HepG2 (cell line): ENCODE data around the gene AGAP1. TPM values are rescaled to one million over a fixed set of nuclear protein-coding genes. Genes with fewer than 3 reads are reported as not detected.

Experiments used
- ATAC-seq: fragments of 200-7000 bp; cut with Tn5 transposase; 3 replicates; pipeline ENCODE4 v1.9.1; 2020; ENCODE audit warnings: mild to moderate bottlenecking, moderate library complexity
- BruUV-seq: library from RNA; stranded (reverse); fragments of 400-500 nt; replicated peaks from 2 replicates; lab custom pipeline; 2021; lab: Mats Ljungman, UMichigan
- CTCF ChIA-PET: fragments of 300-600 bp; formaldehyde crosslinking; extraction: SDS; loops from one replicate; lab custom pipeline; 2021; ENCODE audit warnings: low total read pairs, inconsistent platforms, low intra/inter-chr PET ratio; lab: Yijun Ruan, JAX
- POLR2A ChIA-PET: fragments of 350-600 bp; sonication (Branson Sonifier 250); formaldehyde crosslinking; loops from one replicate; lab custom pipeline; 2020; ENCODE audit warnings: antibody characterized with exemption, inconsistent platforms; lab: Yijun Ruan, JAX
- DNase-seq: peaks from one replicate; pipeline ENCODE4 v3.0.0-alpha.2; 2015; ENCODE audit warnings: low spot score
- FAIRE-seq: peaks from 3 replicates; lab custom pipeline; 2011; peaks lifted over from hg19 to GRCh38; lab: Jason Lieb, UNC
- H2AFZ ChIP-seq: one replicate; pipeline ENCODE4 v1.6.1; 2011; ENCODE audit warnings: low read length, inconsistent platforms
- H3K27ac ChIP-seq: fragments of 300-600 bp; 3 replicates; pipeline ENCODE4 v1.8.0; 2011; ENCODE audit warnings: mixed run types, mild to moderate bottlenecking, mixed read lengths, low read length, inconsistent platforms; ENCODE audit not compliant: insufficient read depth; ENCODE audit errors: extremely low read length
- H3K27me3 ChIP-seq, 2 experiments: fragments of 200-600 bp in 1 of 2; 2 replicates in 1 of 2; 3 replicates in 1 of 2; pipeline versions ENCODE4 v1.6.0 to v1.8.0; 2011; ENCODE audit warnings: low read length in 2 of 2, mild to moderate bottlenecking in 2 of 2, moderate library complexity in 2 of 2, inconsistent platforms in 1 of 2; ENCODE audit not compliant: insufficient read depth in 2 of 2, control insufficient read depth in 1 of 2
- H3K36me3 ChIP-seq, 2 experiments: fragments of 200-600 bp in 1 of 2; replicated peaks in 1 of 2; 2 replicates in 1 of 2; 3 replicates in 1 of 2; pipeline versions ENCODE4 v1.5.1 to v1.8.0; 2011; ENCODE audit warnings: low read length in 2 of 2, inconsistent platforms in 1 of 2; ENCODE audit not compliant: insufficient read depth in 2 of 2, control insufficient read depth in 1 of 2
- H3K4me1 ChIP-seq: 2 replicates; pipeline ENCODE4 v1.5.1; 2012; ENCODE audit warnings: low read length, inconsistent platforms; ENCODE audit not compliant: insufficient read depth
- H3K4me2 ChIP-seq: 2 replicates; pipeline ENCODE4 v1.6.0; 2011; ENCODE audit warnings: low read depth, low read length, inconsistent platforms
- H3K4me3 ChIP-seq, 3 experiments: fragments of 200-600 bp in 1 of 3; sonication (generic), shearing (Covaris generic) in 1 of 3; replicated peaks in 1 of 3; 2 replicates each; pipeline ENCODE4 v1.5.1; 2011 to 2016; ENCODE audit warnings: low read length in 3 of 3, inconsistent platforms in 2 of 3, low read depth in 2 of 3, mild to moderate bottlenecking in 2 of 3, control low read depth in 1 of 3, mixed read lengths in 1 of 3; ENCODE audit not compliant: insufficient read depth in 1 of 3
- H3K79me2 ChIP-seq: one replicate; pipeline ENCODE4 v1.6.1; 2011; ENCODE audit warnings: low read length, inconsistent platforms; ENCODE audit not compliant: insufficient read depth
- H3K9ac ChIP-seq: 2 replicates; pipeline ENCODE4 v1.6.0; 2011; ENCODE audit warnings: mild to moderate bottlenecking, low read depth, low read length, inconsistent platforms; ENCODE audit not compliant: insufficient read depth
- H3K9me3 ChIP-seq: 2 replicates; pipeline ENCODE4 v1.5.1; 2012; ENCODE audit warnings: mild to moderate bottlenecking, low read length
- H4K20me1 ChIP-seq: 2 replicates; pipeline ENCODE4 v1.6.0; 2011; ENCODE audit warnings: inconsistent platforms, mild to moderate bottlenecking, low read length, moderate library complexity; ENCODE audit not compliant: insufficient read depth
- EP300 ChIP-seq, 3 experiments: sonication (generic) in 1 of 3; formaldehyde crosslinking in 1 of 3; IDR thresholded peaks; 2 replicates each; pipeline versions ENCODE4 v1.5.1 to v1.6.1; 2011 to 2020; ENCODE audit warnings: low read depth in 2 of 3, low read length in 2 of 3, borderline replicate concordance in 1 of 3, improper control_type of control experiment in 1 of 3, mild to moderate bottlenecking in 1 of 3, missing genetic modification reagents in 1 of 3, moderate library complexity in 1 of 3
- ERF ChIP-seq: IDR thresholded peaks from 2 replicates; pipeline ENCODE4 v1.6.1; 2018; ENCODE audit warnings: missing biosample characterization, missing genetic modification reagents
- HNF4G ChIP-seq, 2 experiments: sonication (generic) in 1 of 2; formaldehyde crosslinking in 1 of 2; IDR thresholded peaks; 2 replicates each; pipeline versions ENCODE4 v1.4.0 to v1.6.1; 2011 to 2020; ENCODE audit warnings: borderline replicate concordance in 2 of 2, low read depth in 2 of 2, mild to moderate bottlenecking in 2 of 2, low read length in 1 of 2, missing genetic modification reagents in 1 of 2, moderate library complexity in 1 of 2
- HNRNPH1 ChIP-seq: fragments of 200-400 bp; formaldehyde crosslinking; optimal IDR thresholded peaks from 2 replicates; pipeline ENCODE3; 2017; ENCODE audit warnings: mild to moderate bottlenecking, low read depth, low read length
- MATR3 ChIP-seq: sonication (generic); formaldehyde crosslinking; IDR thresholded peaks from 2 replicates; pipeline ENCODE4 v1.4.0; 2020; ENCODE audit warnings: missing genetic modification reagents
- MTF1 ChIP-seq: sonication (generic); formaldehyde crosslinking; IDR thresholded peaks from 2 replicates; pipeline ENCODE4 v1.5.0; 2020; ENCODE audit warnings: missing genetic modification reagents
- NKX3-1 ChIP-seq: sonication (generic); formaldehyde crosslinking; IDR thresholded peaks from 2 replicates; pipeline ENCODE4 v1.5.0; 2020; ENCODE audit warnings: missing genetic modification reagents
- PLRG1 ChIP-seq: fragments of 450-650 bp; conservative IDR thresholded peaks from 2 replicates; pipeline ENCODE4 v1.6.1; 2016
- ZFP36 ChIP-seq: fragments of 150-350 bp; IDR thresholded peaks from 2 replicates; pipeline ENCODE4 v1.6.1; 2018; ENCODE audit warnings: borderline replicate concordance, low read length, low read depth; ENCODE audit not compliant: partially characterized antibody
- ZFP36L1 ChIP-seq: sonication (generic); formaldehyde crosslinking; IDR thresholded peaks from 2 replicates; pipeline ENCODE4 v1.8.0; 2022; ENCODE audit warnings: mild to moderate bottlenecking, missing genetic modification reagents, moderate library complexity
- ZMAT3 ChIP-seq: sonication (generic); formaldehyde crosslinking; conservative IDR thresholded peaks from 2 replicates; pipeline ENCODE4 v1.7.0; 2021; ENCODE audit warnings: missing genetic modification reagents
- ZNF496 ChIP-seq: sonication (generic); formaldehyde crosslinking; IDR thresholded peaks from 2 replicates; pipeline ENCODE4 v1.8.1; 2023; ENCODE audit warnings: mild to moderate bottlenecking, moderate library complexity, missing genetic modification reagents; ENCODE audit not compliant: insufficient replicate concordance
- ZNF839 ChIP-seq: sonication (generic); formaldehyde crosslinking; IDR thresholded peaks from 2 replicates; pipeline ENCODE4 v1.4.0; 2020; ENCODE audit warnings: missing genetic modification reagents, mild to moderate bottlenecking, borderline replicate concordance
- ZNF878 ChIP-seq: sonication (generic); formaldehyde crosslinking; IDR thresholded peaks from 2 replicates; pipeline ENCODE4 v1.8.1; 2023; ENCODE audit warnings: mild to moderate bottlenecking, missing genetic modification reagents, moderate library complexity
- WGBS: methylation state at CpG from one replicate; pipeline ENCODE4 v1.1.6; 2017; ENCODE audit warnings: low lambda C conversion rate; 5-methylcytosine and 5-hydroxymethylcytosine counted together
- in situ Hi-C: cut with HindIII; loops from 2 replicates; pipeline ENCODE4 v1.10.0; 2017; ENCODE audit warnings: low pct_unique_long_range_greater_than_20kb; ENCODE audit not compliant: extremely low pct_ligation_motif_present
- intact Hi-C: fragments of 100-400 bp; cut with micrococcal nuclease; formaldehyde crosslinking; loops from one replicate; pipeline ENCODE4 v1.10.0; 2022; ENCODE audit not compliant: unreplicated experiment
- polyA plus RNA-seq, 8 experiments: library from polyadenylated mRNA; depleted of rRNA in 3 of 8; stranded (reverse) in 7 of 8; unstranded in 1 of 8; fragments of >200 nt; fragmentation: Illumina TruSeq in 4 of 8; extraction: Trizol in 4 of 8; gene quantifications; 2 replicates each; pipeline versions ENCODE4 v1.2.1 to v1.2.3, GENCODE V29; 2011 to 2016; ENCODE audit warnings: low read depth in 4 of 8, missing spikeins in 1 of 8, mixed read lengths in 1 of 8; ENCODE audit not compliant: insufficient read depth in 1 of 8
- total RNA-seq, 5 experiments: library from RNA; depleted of rRNA; stranded (reverse); fragments of >200 nt; fragmentation: Illumina TruSeq; extraction: Trizol; gene quantifications; 2 replicates each; pipeline ENCODE4 v1.2.3, GENCODE V29; 2016; ENCODE audit warnings: low read depth in 1 of 5
- TF ChIP-seq, protein P1 (sequence below): sonication (generic); formaldehyde crosslinking; IDR thresholded peaks from 2 replicates; pipeline ENCODE4 v1.8.0; 2022; ENCODE audit warnings: missing genetic modification reagents, mild to moderate bottlenecking, borderline replicate concordance
- TF ChIP-seq, protein P2 (sequence below): sonication (generic); formaldehyde crosslinking; IDR thresholded peaks from 2 replicates; pipeline ENCODE4 v1.5.1; 2020; ENCODE audit warnings: missing genetic modification reagents, mild to moderate bottlenecking, borderline replicate concordance
- TF ChIP-seq, protein P3 (sequence below): sonication (generic); formaldehyde crosslinking; IDR thresholded peaks from 2 replicates; pipeline ENCODE4 v1.4.0; 2020; ENCODE audit warnings: missing genetic modification reagents

AGAP1 gene
- total and polyA plus RNA-seq, 2 of the 13 experiments (the other 11 are each of a cell fraction or from before 2014, with no cell fraction given) = 21.2 to 32.7 TPM

DNA sequence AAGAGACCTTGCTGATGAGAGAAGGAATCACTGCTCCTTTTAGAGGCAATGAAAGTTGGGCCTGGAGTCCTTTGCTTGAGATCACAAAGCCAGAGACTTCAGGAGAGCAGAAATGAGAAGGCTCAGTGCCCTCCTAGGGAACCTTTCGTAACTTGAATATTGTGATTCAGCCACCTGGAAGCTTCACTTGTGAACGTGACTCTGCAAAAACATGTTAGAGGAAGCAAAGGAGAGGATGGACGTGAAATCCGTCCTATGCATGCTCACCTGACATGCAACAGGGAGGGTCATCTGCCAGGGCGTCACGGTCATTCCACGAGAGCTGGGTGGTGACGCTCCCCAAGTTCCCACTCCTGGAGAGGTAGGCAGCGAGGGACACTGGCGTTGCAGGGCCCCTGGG is 243.6 kb downstream of the AGAP1 start (continued):
- TF ChIP-seq, protein P1, sequence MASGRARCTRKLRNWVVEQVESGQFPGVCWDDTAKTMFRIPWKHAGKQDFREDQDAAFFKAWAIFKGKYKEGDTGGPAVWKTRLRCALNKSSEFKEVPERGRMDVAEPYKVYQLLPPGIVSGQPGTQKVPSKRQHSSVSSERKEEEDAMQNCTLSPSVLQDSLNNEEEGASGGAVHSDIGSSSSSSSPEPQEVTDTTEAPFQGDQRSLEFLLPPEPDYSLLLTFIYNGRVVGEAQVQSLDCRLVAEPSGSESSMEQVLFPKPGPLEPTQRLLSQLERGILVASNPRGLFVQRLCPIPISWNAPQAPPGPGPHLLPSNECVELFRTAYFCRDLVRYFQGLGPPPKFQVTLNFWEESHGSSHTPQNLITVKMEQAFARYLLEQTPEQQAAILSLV (CRISPR knock-in tag) = no peak
- TF ChIP-seq ERF (CRISPR knock-in tag) = no peak
- no peak for TF ChIP-seq PLRG1
- TF ChIP-seq ZNF839 (CRISPR knock-in tag) = no peak
- TF ChIP-seq, protein P2, sequence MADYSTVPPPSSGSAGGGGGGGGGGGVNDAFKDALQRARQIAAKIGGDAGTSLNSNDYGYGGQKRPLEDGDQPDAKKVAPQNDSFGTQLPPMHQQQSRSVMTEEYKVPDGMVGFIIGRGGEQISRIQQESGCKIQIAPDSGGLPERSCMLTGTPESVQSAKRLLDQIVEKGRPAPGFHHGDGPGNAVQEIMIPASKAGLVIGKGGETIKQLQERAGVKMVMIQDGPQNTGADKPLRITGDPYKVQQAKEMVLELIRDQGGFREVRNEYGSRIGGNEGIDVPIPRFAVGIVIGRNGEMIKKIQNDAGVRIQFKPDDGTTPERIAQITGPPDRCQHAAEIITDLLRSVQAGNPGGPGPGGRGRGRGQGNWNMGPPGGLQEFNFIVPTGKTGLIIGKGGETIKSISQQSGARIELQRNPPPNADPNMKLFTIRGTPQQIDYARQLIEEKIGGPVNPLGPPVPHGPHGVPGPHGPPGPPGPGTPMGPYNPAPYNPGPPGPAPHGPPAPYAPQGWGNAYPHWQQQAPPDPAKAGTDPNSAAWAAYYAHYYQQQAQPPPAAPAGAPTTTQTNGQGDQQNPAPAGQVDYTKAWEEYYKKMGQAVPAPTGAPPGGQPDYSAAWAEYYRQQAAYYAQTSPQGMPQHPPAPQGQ (CRISPR knock-in tag) = no peak
- TF ChIP-seq, protein P3, sequence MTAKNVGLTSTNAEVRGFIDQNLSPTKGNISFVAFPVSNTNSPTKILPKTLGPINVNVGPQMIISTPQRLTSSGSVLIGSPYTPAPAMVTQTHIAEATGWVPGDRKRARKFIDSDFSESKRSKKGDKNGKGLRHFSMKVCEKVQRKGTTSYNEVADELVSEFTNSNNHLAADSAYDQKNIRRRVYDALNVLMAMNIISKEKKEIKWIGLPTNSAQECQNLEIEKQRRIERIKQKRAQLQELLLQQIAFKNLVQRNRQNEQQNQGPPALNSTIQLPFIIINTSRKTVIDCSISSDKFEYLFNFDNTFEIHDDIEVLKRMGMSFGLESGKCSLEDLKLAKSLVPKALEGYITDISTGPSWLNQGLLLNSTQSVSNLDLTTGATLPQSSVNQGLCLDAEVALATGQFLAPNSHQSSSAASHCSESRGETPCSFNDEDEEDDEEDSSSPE (CRISPR knock-in tag) = no peak
- TF ChIP-seq MATR3 (CRISPR knock-in tag) = no peak

DNA sequence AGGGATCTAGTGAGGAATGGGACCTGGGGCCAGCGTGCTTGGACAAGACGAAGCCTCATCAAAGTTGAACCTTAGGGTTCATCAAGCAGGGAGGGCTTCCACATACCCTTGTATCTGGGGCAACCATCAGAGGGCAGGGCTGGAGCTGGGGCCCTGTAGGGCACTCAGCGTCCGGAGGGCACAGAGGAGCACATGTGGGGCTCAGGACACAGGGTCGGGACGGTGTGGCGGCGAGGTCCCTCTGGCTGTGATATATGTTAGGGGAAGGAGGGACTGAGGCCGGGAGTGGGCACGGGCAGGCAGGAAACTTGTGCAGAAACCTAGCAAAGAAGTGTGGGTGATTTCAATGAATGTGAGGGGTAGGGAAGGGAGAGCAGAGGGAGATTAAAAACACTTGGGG is 244.0 kb downstream of the AGAP1 start:
- H3K9me3 ChIP-seq = no peaks in the 10 kb centered on the region
- WGBS = 98% methylated on average over 8 of the region's 10 CpGs
- H3K4me1 ChIP-seq = no peaks in the 10 kb centered on the region
- H4K20me1 ChIP-seq = no peaks in the 10 kb centered on the region
- intact Hi-C loops (no loop called here), in situ Hi-C loops (no loop called here)
- BruUV-seq = no TSS peak
- no peak for ATAC-seq
- POLR2A ChIA-PET = no interaction called here
- peaks cover 9 to 26% of the 10 kb centered on the region in 2 experiments for H3K36me3 ChIP-seq
- CTCF ChIA-PET = no interaction called here
- no peak overlapping the region for H3K4me2 ChIP-seq
- H3K9ac ChIP-seq = no peak overlapping the region
- no peak for DNase-seq
- no peak overlapping the region for H2AFZ ChIP-seq
- no peaks in the 10 kb centered on the region for H3K27me3 ChIP-seq
- no peak overlapping the region for H3K27ac ChIP-seq
- FAIRE-seq = no peak
- TF ChIP-seq HNRNPH1 (no peak), ZFP36 (no peak), HNF4G (IDR thresholded peaks at IDR 0.05; ENCODE audit: borderline replicate concordance, low read depth, low read length) (no peak), HNF4G (CRISPR knock-in tag; IDR thresholded peaks at IDR 0.05; ENCODE audit: borderline replicate concordance, low read depth) (no peak), ZFP36L1 (CRISPR knock-in tag) (no peak), NKX3-1 (CRISPR knock-in tag) (no peak), ZMAT3 (no peak), ZNF496 (no peak), EP300 (IDR thresholded peaks at IDR 0.05; ENCODE audit: low read depth in 2 of 2, low read length in 2 of 2) (no peak), EP300 (CRISPR knock-in tag; IDR thresholded peaks at IDR 0.05; ENCODE audit: borderline replicate concordance) (no peak), ZNF878 (CRISPR knock-in tag) (no peak), MTF1 (CRISPR knock-in tag) (no peak)
- H3K4me3 ChIP-seq = no peak overlapping the region
- no peaks in the 10 kb centered on the region for H3K79me2 ChIP-seq
